HuH-7 (cell line): ENCODE data around the gene TRIML2.
"Not testable (repeated sequence)": the region's sequence is repeated elsewhere in the genome, so short reads cannot be mapped to it uniquely, and the experiment has no call there.

ENCODE experiments used
- DNase-seq: peaks from one replicate; pipeline ENCODE4 v3.0.0; 2011; ENCODE audit warnings: low spot score

TRIML2 gene

DNA sequence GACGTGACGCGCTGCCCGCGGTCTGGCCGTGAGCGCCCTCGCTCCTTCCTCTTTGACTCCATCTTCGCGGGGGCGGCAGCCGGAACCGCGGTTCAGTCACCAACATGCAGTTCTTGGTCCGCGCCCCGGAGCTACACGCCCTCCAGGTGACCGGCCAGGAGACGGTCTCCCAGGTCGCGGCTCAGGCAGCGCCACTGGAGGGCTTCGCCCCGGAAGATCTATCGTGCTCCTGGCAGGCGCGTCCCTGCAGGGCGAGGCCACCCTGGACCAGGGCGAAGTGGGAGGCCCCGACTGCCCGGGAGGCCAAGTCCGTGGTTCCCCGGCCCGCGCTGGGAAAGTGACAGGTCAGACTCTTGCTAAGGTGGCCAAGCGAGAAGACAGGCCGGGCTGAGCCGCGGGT lies 2.9 kb downstream of the TRIML2 start:
- DNase-seq = no peak

DNA sequence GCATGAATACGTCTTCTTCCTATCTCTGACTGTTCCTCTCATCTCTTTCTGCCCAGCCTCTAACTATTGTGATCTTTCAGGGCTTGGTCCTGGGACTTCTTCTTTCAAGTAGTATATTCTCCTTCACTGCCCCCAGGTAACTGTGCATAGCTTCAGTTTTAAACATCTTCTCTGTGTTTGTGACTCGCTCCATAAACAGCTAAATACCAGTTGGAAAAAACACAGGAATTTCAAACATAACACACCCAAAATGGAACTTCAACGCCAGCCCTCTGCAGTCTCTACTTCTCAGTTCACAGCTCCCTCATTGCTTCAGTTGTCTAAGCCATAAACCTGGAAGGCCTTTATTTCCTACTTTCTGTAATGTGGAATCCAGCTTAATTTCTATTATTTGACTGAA lies 16.6 kb downstream of the TRIML2 start:
- DNase-seq = no peak

DNA sequence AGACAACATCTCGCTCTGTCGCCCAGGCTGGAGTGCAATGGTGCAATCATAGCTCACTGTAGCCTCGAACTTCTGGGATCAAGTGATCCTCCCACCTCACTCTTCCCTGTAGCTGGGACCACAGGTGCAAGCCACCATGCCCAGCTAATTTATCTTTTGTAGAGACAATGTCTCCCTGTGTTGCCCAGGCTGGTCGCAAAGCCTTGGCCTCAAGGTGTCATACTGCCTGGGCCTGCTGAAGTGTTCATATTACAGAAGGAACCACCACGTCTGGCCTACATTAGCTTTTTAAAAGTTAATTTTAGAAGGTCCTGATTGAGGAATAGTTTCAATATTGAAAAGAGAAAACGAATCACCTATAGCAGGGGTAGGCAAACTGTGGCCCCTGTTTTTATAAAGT lies 22.5 kb downstream of the TRIML2 start:
- no peak for DNase-seq

DNA sequence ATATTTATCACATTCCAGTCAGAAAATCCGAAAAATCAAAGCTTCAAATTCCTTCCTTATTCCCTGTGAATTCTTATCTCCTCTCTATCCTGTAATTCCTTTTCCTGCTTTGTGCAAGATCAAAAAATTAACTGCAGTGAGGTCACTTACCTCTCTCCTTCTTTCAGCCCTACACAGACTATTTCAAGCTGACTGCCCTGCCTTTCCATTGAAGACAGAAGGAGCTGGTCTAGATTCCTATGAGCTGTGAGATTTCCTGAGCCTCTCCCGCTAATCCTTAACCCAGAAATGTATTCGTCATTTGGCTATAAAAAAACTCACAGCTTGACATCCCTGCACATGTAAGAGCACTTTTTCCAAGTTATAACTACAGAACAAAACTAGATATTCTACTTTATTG lies 26.6 kb downstream of the TRIML2 start:
- DNase-seq = no peak

DNA sequence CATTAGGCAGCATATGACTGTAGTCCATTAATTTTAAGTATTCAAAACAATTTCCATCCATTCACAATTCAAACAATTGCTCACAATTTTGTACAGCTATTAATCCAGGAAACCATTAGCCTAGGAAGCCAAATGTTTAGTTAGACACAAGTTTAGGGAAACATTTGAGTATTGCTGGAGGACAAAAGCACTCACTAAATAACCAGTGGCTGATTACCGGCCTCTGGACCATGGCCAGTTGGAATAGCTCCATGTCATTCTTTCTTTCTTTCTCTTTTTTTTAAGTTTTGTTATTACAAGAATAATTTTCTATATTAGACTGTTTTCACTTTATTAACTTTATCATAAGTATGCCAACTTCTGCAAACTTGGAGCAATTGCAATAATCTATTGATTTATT lies 31.3 kb downstream of the TRIML2 start:
- no peak for DNase-seq

GRCh38 chr4:188076169-188076568 lies 33.2 kb downstream of the TRIML2 start:
- DNase-seq = no peak

GRCh38 chr4:188061083-188061482 lies 48.3 kb downstream of the TRIML2 start:
- no peak for DNase-seq

- DNase-seq = no peak
Observed at GRCh38 chr4:188053302-188053701, 56.1 kb downstream of the TRIML2 start.

DNA sequence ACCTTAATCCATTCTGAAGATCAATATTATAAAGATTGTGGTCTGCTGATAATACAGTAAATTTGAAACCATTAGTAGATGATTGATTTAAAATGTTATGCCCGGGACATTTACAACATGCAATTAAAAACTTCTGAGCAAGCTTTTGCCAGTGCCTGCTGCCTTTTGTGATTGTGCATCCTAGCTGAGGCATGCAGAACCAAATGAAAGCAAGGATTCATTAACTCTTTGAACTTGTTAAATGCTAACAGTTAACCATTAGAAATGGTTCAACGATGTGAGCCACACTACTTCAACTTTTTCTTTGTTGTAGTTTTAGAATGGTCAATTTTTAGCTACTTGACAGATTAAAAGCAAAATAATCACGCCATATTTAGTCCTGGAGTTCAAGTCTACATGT lies 62.7 kb downstream of the TRIML2 start:
- DNase-seq = no peak

- not testable (repeated sequence) for DNase-seq
Observed at GRCh38 chr4:188045461-188045860, 63.9 kb downstream of the TRIML2 start.

DNA sequence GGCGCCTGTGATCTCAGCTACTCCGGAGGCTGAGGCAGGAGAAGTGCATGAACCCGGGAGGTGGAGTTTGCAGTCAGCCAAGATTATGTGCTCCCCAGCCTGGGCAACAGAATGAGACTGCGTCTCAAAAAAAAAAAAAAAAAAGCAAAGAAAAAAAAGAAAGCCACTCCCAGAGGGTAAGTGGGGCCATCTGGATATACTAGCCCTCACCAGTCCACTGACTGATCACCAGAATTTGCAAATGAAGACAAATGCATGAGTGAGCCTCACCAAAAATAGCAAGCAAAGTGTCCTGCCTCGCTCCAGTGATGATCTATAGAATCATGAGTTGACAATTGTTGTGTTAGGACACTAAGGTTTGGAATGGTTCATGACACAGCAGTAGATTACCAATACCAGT lies 66.2 kb downstream of the TRIML2 start:
- DNase-seq = no peak

GRCh38 chr4:188042191-188042590 lies 67.2 kb downstream of the TRIML2 start:
- no peak for DNase-seq

GRCh38 chr4:188041721-188042120 lies 67.7 kb downstream of the TRIML2 start:
- no peak for DNase-seq
